HL-60/S4 treated with retinoic acid at 250 ng/mL for 4 days and 3 days (cell line): Measurements from ENCODE around the gene POLR3K.

ENCODE experiments used
- in situ Hi-C: fragments of 300-500 bp; cut with MboI; formaldehyde crosslinking; loops from 2 replicates; pipeline ENCODE4 v1.7.0; 2022; ENCODE audit warnings: low sequenced_read_pairs

Gene POLR3K

GRCh38 chr16:79151-80054 lies 26.0 kb upstream of the POLR3K start:
- in situ Hi-C loops, result no loop called here

GRCh38 chr16:78444-79150 lies 25.2 kb upstream of the POLR3K start:
- in situ Hi-C loops, result no loop called here

- in situ Hi-C loops, result no loop called here
Measured at GRCh38 chr16:77807-78443, 24.5 kb upstream of the POLR3K start, which contains the start of gene MPG. Gene MPG (plus strand): TSS chr16:78225. CDS start chr16:78310, 85 bp downstream.

- in situ Hi-C loops, result no loop called here
Measured at GRCh38 chr16:77273-77806, 23.9 kb upstream of the POLR3K start.

- in situ Hi-C loops, result no loop called here
Measured at GRCh38 chr16:76535-77272, 23.3 kb upstream of the POLR3K start.

GRCh38 chr16:75580-76501 lies 22.4 kb upstream of the POLR3K start:
- in situ Hi-C loops, result no loop called here

GRCh38 chr16:74747-75334 lies 21.4 kb upstream of the POLR3K start:
- in situ Hi-C loops, result no loop called here

GRCh38 chr16:74051-74746 lies 20.8 kb upstream of the POLR3K start:
- in situ Hi-C loops, result no loop called here

GRCh38 chr16:72561-73548 lies 19.4 kb upstream of the POLR3K start, which contains the start of gene RHBDF1:
Gene RHBDF1 (minus strand): TSS chr16:72631. CDS start chr16:65015, 7,616 bp downstream.
- in situ Hi-C loops, result no loop called here

GRCh38 chr16:71540-72401 lies 18.4 kb upstream of the POLR3K start:
- in situ Hi-C loops, result no loop called here

- in situ Hi-C loops, result no loop called here
Measured at GRCh38 chr16:71210-71539, 17.8 kb upstream of the POLR3K start.

- in situ Hi-C loops, result no loop called here
Measured at GRCh38 chr16:69181-69580, 15.8 kb upstream of the POLR3K start.

GRCh38 chr16:67884-68789 lies 14.7 kb upstream of the POLR3K start:
- in situ Hi-C loops, result no loop called here

GRCh38 chr16:67183-67791 lies 13.9 kb upstream of the POLR3K start:
- in situ Hi-C loops, result no loop called here
